ENCODE results near the gene TNS2.

- TF ChIP-seq CTCF (IDR thresholded peaks at IDR 0.05) (no peak), EZH2 (IDR thresholded peaks at IDR 0.05) (no peak), EZH2phosphoT487 (IDR thresholded peaks at IDR 0.05) (no peak)
Observed at GRCh38 chr12:53067993-53068770, 18.3 kb downstream of the TNS2 start.

Data from neural progenitor cell (in vitro differentiated cells).